HG03139 (cell line): ENCODE results near the gene CERKL.

Experiments
- ATAC-seq: cut with Tn5 transposase; IDR thresholded peaks from one replicate; pipeline ENCODE4 v1.9.1; 2021; ENCODE audit not compliant: unreplicated experiment

Gene CERKL

DNA sequence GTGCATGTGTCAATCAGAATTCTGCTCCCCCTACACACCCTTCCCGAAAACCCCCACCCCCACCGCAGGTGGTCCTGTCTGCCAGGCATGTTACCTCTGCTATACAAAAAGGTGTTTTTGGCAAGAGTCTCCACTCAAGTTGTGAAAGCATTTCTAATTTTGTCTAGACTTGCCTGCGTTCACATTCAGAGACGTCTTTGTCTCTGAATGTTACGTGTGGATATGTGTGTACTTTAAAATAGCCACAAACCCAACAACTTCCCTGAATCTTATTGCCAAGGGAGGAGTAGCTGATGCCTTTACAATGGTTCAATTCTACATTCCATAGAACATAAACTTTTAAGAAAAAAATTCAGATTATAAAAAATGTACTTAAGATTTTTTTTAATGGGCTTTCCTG lies 133.1 kb downstream of the CERKL start:
- no peak for ATAC-seq

GRCh38 chr2:181520253-181520652 lies 136.7 kb downstream of the CERKL start:
- ATAC-seq, result no peak

- no peak for ATAC-seq
These were observed 139.1 kb downstream of the CERKL start for GRCh38 chr2:181517685-181518301.

DNA sequence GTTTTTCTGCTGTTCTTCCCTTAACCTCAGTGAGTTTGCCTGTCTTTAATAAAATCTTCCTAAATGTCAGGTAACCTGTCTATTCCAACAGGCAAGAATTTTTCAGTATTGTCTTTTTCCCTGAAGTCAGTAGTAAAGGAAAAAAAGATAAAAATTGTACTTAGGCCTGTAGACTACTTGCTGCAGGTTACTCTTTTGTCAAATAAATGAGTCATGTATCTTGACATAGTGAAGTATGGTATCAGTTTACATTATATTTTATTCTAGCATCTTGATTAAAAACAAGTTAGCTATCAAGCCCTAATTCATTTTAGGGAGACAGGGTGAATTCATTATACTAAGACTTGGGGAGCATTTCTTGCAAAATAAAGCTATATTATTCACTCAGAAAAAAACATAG lies 139.9 kb downstream of the CERKL start:
- ATAC-seq, result no peak

DNA sequence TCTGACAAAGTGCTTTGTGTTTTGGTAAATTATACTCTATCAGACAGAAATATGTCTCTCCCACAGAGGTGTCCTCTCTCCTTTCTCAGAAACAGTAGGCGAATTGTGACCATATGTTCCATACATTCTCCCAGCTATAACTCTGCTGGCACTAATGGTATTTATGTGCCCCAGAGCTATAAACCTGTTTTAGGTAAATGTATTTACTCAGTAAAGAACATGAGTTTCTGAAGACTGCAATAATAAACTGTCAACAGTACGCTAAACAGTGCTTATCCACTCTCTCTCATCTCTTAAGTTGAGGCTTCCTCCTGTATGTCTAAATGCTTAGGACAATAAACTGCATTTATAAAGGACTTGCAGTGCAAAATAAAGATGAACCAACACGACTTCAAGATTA lies 141.2 kb downstream of the CERKL start:
- no peak for ATAC-seq

GRCh38 chr2:181500201-181500600 lies 156.7 kb downstream of the CERKL start:
- ATAC-seq, result no peak

DNA sequence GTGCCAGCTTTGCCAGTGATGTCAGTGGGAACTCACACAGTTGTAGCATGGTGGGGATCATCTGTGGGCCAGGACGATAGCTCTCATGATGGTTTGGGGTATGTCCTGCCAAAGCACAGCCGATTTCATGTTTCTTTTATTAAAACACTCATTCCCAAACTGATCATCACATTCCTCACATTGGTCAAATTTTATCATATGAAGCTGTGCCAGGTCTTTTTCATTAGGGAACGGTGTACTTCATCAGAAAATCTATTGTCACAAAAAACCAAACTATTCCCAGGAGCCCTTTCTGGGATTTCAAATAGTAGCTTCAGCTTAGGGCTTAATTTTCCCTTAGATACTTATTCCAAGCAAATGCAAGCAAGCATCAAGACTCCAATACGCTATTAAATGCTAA lies 157.7 kb downstream of the CERKL start:
- ATAC-seq, result no peak
